SK-N-SH treated with all-trans-retinoic acid at 6 μM for 48 hours (cell line): ENCODE results near the gene SLC37A2.

Source experiments
- ATAC-seq: fragments of 200-7000 bp; cut with Tn5 transposase; 3 replicates; pipeline ENCODE4 v1.9.1; 2020; ENCODE audit warnings: mild to moderate bottlenecking, moderate library complexity
- ARNTL ChIP-seq: fragments of 450-650 bp; formaldehyde crosslinking; IDR thresholded peaks from 2 replicates; pipeline ENCODE4 v1.5.0; 2020; ENCODE audit warnings: low read depth, mild to moderate bottlenecking, moderate library complexity, borderline replicate concordance
- BACH2 ChIP-seq: fragments of 250-450 bp; sonication (Bioruptor Pico); IDR thresholded peaks from 2 replicates; pipeline ENCODE4 v1.9.0; 2021; ENCODE audit warnings: mild to moderate bottlenecking, borderline replicate concordance
- CSDC2 ChIP-seq: fragments of 250-450 bp; sonication (Bioruptor Pico); IDR thresholded peaks from 2 replicates; pipeline ENCODE4 v1.5.0; 2020; ENCODE audit warnings: mild to moderate bottlenecking, moderate library complexity
- ESRRG ChIP-seq: fragments of 250-450 bp; sonication (Bioruptor Pico); IDR thresholded peaks from 2 replicates; pipeline ENCODE4 v1.6.1; 2021; ENCODE audit warnings: mild to moderate bottlenecking
- GLIS3 ChIP-seq: fragments of 250-450 bp; sonication (Bioruptor Pico); IDR thresholded peaks from 2 replicates; pipeline ENCODE4 v1.5.0; 2020; ENCODE audit warnings: mild to moderate bottlenecking, moderate library complexity
- ISL1 ChIP-seq: fragments of 250-450 bp; sonication (Bioruptor Pico); IDR thresholded peaks from 2 replicates; pipeline ENCODE4 v2.1.2; 2022; ENCODE audit warnings: mild to moderate bottlenecking, moderate library complexity
- OSR1 ChIP-seq: fragments of 250-450 bp; sonication (Bioruptor Pico); IDR thresholded peaks from 2 replicates; pipeline ENCODE4 v1.8.0; 2022; ENCODE audit warnings: moderate library complexity, mild to moderate bottlenecking, inconsistent platforms
- PPARA ChIP-seq: fragments of 250-450 bp; sonication (Bioruptor Pico); IDR thresholded peaks from 2 replicates; pipeline ENCODE4 v1.5.0; 2020; ENCODE audit warnings: mild to moderate bottlenecking, borderline replicate concordance
- RARB ChIP-seq: fragments of 250-450 bp; sonication (Bioruptor Pico); IDR thresholded peaks from 2 replicates; pipeline ENCODE4 v1.8.0; 2021; ENCODE audit warnings: mild to moderate bottlenecking, moderate library complexity
- SNAI2 ChIP-seq: fragments of 250-450 bp; sonication (Bioruptor Pico); IDR thresholded peaks from 2 replicates; pipeline ENCODE4 v1.5.0; 2020; ENCODE audit warnings: mild to moderate bottlenecking, moderate library complexity
- TCF4 ChIP-seq: fragments of 250-450 bp; sonication (Bioruptor Pico); IDR thresholded peaks from 2 replicates; pipeline ENCODE4 v1.8.0; 2021; ENCODE audit warnings: mild to moderate bottlenecking, moderate library complexity, borderline replicate concordance
- TOX ChIP-seq: fragments of 250-450 bp; sonication (Bioruptor Pico); IDR thresholded peaks from 2 replicates; pipeline ENCODE4 v1.8.0; 2021; ENCODE audit warnings: mild to moderate bottlenecking, moderate library complexity, borderline replicate concordance
- ZC3H10 ChIP-seq: fragments of 250-450 bp; sonication (Bioruptor Pico); IDR thresholded peaks from 2 replicates; pipeline ENCODE4 v1.5.1; 2021; ENCODE audit warnings: mild to moderate bottlenecking, moderate library complexity
- ZFP3 ChIP-seq: fragments of 250-450 bp; sonication (Bioruptor Pico); IDR thresholded peaks from 2 replicates; pipeline ENCODE4 v1.5.0; 2020; ENCODE audit warnings: mild to moderate bottlenecking, moderate library complexity
- ZFP30 ChIP-seq: fragments of 450-650 bp; formaldehyde crosslinking; IDR thresholded peaks from 2 replicates; pipeline ENCODE4 v1.5.0; 2022; ENCODE audit warnings: mild to moderate bottlenecking, moderate library complexity
- ZNF565 ChIP-seq: fragments of 450-650 bp; formaldehyde crosslinking; conservative IDR thresholded peaks from 2 replicates; pipeline ENCODE4 v1.5.0; 2020; ENCODE audit warnings: low read depth, mild to moderate bottlenecking, moderate library complexity
- ZNF70 ChIP-seq: fragments of 450-650 bp; formaldehyde crosslinking; IDR thresholded peaks from 2 replicates; pipeline ENCODE4 v1.5.0; 2020; ENCODE audit warnings: mild to moderate bottlenecking, moderate library complexity
- ZNF8 ChIP-seq: fragments of 450-650 bp; formaldehyde crosslinking; IDR thresholded peaks from 2 replicates; pipeline ENCODE4 v1.5.0; 2020; ENCODE audit warnings: mild to moderate bottlenecking, moderate library complexity
- TF ChIP-seq, protein P1 (sequence below): fragments of 250-450 bp; sonication (Bioruptor Pico); IDR thresholded peaks from 2 replicates; pipeline ENCODE4 v1.5.1; 2021; ENCODE audit warnings: mild to moderate bottlenecking, moderate library complexity
- TF ChIP-seq, protein P2 (sequence below): fragments of 250-450 bp; sonication (Bioruptor Pico); IDR thresholded peaks from 2 replicates; pipeline ENCODE4 v1.8.0; 2020; ENCODE audit warnings: mild to moderate bottlenecking, moderate library complexity, borderline replicate concordance
- TF ChIP-seq, protein P3 (sequence below): fragments of 250-450 bp; sonication (Bioruptor Pico); IDR thresholded peaks from 2 replicates; pipeline ENCODE4 v1.5.1; 2020; ENCODE audit warnings: low read depth, mild to moderate bottlenecking, moderate library complexity
- TF ChIP-seq, protein P4 (sequence below): fragments of 250-450 bp; sonication (Bioruptor Pico); IDR thresholded peaks from 2 replicates; pipeline ENCODE4 v1.8.0; 2021; ENCODE audit warnings: low read depth, mild to moderate bottlenecking, moderate library complexity, borderline replicate concordance

The SLC37A2 gene

DNA sequence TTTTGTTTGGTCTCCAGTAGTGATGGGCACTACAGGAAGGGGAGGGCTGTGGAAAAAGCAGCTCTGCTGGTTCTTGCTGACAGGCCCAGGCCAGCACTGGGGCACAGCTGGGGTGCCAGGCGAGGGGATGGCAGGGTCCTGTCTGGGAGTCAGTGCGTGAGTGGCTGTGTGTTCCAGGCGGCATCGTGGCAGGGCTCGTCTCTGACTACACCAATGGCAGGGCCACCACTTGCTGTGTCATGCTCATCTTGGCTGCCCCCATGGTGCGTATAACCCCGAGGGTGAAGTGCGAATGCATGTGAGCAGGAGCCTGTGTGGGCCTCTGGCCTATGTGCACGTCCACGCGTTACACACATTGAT, 20.9 kb downstream of the SLC37A2 start:
- no peak for ATAC-seq
- no peak for TF ChIP-seq GLIS3 (CRISPR knock-in tag)
- TF ChIP-seq CSDC2: no peak
- TF ChIP-seq, all 23 proteins: peak for 0

DNA sequence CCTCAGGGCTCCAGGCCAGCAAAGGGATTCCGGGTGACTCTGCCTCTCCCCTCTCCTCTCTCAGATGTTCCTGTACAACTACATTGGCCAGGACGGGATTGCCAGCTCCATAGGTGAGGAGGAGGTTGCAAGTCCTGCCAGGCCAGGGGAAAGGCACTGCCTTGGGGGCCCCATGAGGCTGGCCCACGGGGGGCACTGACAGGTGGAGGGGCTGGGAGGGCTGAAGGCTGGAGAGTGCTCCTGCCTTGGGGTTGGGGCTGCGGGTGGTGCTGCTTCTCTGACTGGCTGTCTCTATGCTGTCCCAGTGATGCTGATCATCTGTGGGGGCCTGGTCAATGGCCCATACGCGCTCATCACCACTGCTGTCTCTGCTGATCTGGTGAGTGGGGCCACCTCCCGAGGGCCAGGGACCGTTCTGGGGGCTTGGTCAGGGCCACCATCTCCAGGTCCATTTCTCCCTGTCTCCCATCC, 21.7 kb downstream of the SLC37A2 start:
- TF ChIP-seq TCF4 (no peak), CSDC2 (no peak), RARB (CRISPR knock-in tag) (no peak), ZFP30 (CRISPR knock-in tag) (no peak), GLIS3 (CRISPR knock-in tag) (no peak), ZNF70 (CRISPR knock-in tag) (no peak), ISL1 (CRISPR knock-in tag) (no peak), ZNF565 (CRISPR knock-in tag) (no peak), ZNF8 (CRISPR knock-in tag) (no peak), PPARA (no peak), ZC3H10 (CRISPR knock-in tag) (no peak), ESRRG (CRISPR knock-in tag) (no peak), SNAI2 (no peak), BACH2 (CRISPR knock-in tag) (no peak), OSR1 (no peak), TOX (CRISPR knock-in tag) (no peak)
- TF ChIP-seq, protein P1, sequence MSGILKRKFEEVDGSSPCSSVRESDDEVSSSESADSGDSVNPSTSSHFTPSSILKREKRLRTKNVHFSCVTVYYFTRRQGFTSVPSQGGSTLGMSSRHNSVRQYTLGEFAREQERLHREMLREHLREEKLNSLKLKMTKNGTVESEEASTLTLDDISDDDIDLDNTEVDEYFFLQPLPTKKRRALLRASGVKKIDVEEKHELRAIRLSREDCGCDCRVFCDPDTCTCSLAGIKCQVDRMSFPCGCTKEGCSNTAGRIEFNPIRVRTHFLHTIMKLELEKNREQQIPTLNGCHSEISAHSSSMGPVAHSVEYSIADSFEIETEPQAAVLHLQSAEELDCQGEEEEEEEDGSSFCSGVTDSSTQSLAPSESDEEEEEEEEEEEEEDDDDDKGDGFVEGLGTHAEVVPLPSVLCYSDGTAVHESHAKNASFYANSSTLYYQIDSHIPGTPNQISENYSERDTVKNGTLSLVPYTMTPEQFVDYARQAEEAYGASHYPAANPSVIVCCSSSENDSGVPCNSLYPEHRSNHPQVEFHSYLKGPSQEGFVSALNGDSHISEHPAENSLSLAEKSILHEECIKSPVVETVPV (CRISPR knock-in tag): no peak
- TF ChIP-seq, protein P2, sequence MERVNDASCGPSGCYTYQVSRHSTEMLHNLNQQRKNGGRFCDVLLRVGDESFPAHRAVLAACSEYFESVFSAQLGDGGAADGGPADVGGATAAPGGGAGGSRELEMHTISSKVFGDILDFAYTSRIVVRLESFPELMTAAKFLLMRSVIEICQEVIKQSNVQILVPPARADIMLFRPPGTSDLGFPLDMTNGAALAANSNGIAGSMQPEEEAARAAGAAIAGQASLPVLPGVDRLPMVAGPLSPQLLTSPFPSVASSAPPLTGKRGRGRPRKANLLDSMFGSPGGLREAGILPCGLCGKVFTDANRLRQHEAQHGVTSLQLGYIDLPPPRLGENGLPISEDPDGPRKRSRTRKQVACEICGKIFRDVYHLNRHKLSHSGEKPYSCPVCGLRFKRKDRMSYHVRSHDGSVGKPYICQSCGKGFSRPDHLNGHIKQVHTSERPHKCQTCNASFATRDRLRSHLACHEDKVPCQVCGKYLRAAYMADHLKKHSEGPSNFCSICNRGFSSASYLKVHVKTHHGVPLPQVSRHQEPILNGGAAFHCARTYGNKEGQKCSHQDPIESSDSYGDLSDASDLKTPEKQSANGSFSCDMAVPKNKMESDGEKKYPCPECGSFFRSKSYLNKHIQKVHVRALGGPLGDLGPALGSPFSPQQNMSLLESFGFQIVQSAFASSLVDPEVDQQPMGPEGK (CRISPR knock-in tag): no peak
- ATAC-seq: no peak

DNA sequence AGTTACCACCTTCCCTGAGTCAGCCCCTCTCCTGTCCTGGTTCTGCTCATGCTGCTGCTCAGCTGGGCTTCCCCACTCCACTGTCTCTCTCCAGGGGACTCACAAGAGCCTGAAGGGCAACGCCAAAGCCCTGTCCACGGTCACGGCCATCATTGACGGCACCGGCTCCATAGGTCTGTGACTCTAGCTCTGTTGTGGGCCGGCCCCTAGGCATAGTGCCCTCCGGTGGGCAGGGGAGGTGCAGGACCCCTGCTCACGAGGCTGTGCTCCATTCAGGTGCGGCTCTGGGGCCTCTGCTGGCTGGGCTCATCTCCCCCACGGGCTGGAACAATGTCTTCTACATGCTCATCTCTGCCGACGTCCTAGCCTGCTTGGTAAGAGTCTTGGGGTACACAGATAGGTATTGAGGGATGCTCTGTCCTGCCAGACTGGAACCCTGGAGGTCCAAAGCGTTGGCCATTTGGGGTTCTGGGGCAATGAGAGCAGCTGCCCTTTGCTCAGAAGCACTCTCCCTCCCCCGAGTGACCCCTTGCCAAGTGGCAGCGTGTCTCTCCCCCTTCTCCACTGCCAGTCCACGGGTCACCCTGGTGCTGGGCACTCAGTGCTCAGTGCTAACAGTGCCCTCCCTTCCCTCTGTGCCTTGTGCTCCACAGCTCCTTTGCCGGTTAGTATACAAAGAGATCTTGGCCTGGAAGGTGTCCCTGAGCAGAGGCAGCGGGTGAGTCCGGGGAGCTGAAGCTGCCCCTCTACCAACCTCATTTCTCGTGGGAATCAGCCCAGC, 22.4 kb downstream of the SLC37A2 start:
- TF ChIP-seq ZFP3 (CRISPR knock-in tag) (no peak), PPARA (no peak), OSR1 (no peak), ZNF70 (CRISPR knock-in tag) (no peak), ESRRG (CRISPR knock-in tag) (no peak), BACH2 (CRISPR knock-in tag) (no peak), ZNF565 (CRISPR knock-in tag) (no peak), TCF4 (no peak), ZFP30 (CRISPR knock-in tag) (no peak), ISL1 (CRISPR knock-in tag) (no peak), RARB (CRISPR knock-in tag) (no peak), ZNF8 (CRISPR knock-in tag) (no peak), ARNTL (CRISPR knock-in tag) (no peak), SNAI2 (no peak), TOX (CRISPR knock-in tag) (no peak), GLIS3 (CRISPR knock-in tag) (no peak), CSDC2 (no peak)
- TF ChIP-seq, protein P3, sequence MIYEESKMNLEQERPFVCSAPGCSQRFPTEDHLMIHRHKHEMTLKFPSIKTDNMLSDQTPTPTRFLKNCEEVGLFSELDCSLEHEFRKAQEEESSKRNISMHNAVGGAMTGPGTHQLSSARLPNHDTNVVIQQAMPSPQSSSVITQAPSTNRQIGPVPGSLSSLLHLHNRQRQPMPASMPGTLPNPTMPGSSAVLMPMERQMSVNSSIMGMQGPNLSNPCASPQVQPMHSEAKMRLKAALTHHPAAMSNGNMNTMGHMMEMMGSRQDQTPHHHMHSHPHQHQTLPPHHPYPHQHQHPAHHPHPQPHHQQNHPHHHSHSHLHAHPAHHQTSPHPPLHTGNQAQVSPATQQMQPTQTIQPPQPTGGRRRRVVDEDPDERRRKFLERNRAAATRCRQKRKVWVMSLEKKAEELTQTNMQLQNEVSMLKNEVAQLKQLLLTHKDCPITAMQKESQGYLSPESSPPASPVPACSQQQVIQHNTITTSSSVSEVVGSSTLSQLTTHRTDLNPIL: no peak
- TF ChIP-seq, protein P2 (CRISPR knock-in tag): no peak
- TF ChIP-seq, protein P4, sequence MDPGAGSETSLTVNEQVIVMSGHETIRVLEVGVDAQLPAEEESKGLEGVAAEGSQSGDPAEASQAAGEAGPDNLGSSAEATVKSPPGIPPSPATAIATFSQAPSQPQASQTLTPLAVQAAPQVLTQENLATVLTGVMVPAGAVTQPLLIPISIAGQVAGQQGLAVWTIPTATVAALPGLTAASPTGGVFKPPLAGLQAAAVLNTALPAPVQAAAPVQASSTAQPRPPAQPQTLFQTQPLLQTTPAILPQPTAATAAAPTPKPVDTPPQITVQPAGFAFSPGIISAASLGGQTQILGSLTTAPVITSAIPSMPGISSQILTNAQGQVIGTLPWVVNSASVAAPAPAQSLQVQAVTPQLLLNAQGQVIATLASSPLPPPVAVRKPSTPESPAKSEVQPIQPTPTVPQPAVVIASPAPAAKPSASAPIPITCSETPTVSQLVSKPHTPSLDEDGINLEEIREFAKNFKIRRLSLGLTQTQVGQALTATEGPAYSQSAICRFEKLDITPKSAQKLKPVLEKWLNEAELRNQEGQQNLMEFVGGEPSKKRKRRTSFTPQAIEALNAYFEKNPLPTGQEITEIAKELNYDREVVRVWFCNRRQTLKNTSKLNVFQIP (CRISPR knock-in tag): no peak
- ATAC-seq: no peak
